HEK293T (cell line): ENCODE measurements around the gene PREP.

ENCODE experiments used
- ARNT ChIP-seq: fragments of 450-650 bp; IDR thresholded peaks from 2 replicates; pipeline ENCODE4 v1.6.1; 2017; ENCODE audit warnings: mild to moderate bottlenecking
- BHLHE40 ChIP-seq: fragments of 450-650 bp; IDR thresholded peaks from 2 replicates; pipeline ENCODE4 v1.6.1; 2016; ENCODE audit warnings: mild to moderate bottlenecking, moderate library complexity, borderline replicate concordance
- ELF4 ChIP-seq: fragments of 450-650 bp; IDR thresholded peaks from 2 replicates; pipeline ENCODE4 v1.6.1; 2017; ENCODE audit warnings: antibody characterized with exemption
- FOXA1 ChIP-seq: fragments of 450-650 bp; IDR thresholded peaks from 2 replicates; pipeline ENCODE4 v1.6.1; 2016; ENCODE audit warnings: mild to moderate bottlenecking
- FOXK2 ChIP-seq: fragments of 450-650 bp; IDR thresholded peaks from 2 replicates; pipeline ENCODE4 v1.6.1; 2016; ENCODE audit warnings: mild to moderate bottlenecking
- FOXM1 ChIP-seq: fragments of 450-650 bp; IDR thresholded peaks from 2 replicates; pipeline ENCODE4 v1.6.1; 2017; ENCODE audit warnings: mild to moderate bottlenecking, borderline replicate concordance
- LEF1 ChIP-seq: fragments of 450-650 bp; IDR thresholded peaks from 2 replicates; pipeline ENCODE4 v1.6.1; 2017; ENCODE audit warnings: mild to moderate bottlenecking, borderline replicate concordance
- SP1 ChIP-seq: fragments of 450-650 bp; IDR thresholded peaks from 2 replicates; pipeline ENCODE4 v1.6.1; 2017
- SUZ12 ChIP-seq: fragments of 450-650 bp; IDR thresholded peaks from 2 replicates; pipeline ENCODE4 v1.6.1; 2016; ENCODE audit warnings: mild to moderate bottlenecking
- ZNF384 ChIP-seq: fragments of 450-650 bp; IDR thresholded peaks from 2 replicates; pipeline ENCODE4 v1.6.1; 2016
- TF ChIP-seq, protein P1 (sequence below): fragments of 450-650 bp; IDR thresholded peaks from 2 replicates; pipeline ENCODE4 v1.6.1; 2016

DNA sequence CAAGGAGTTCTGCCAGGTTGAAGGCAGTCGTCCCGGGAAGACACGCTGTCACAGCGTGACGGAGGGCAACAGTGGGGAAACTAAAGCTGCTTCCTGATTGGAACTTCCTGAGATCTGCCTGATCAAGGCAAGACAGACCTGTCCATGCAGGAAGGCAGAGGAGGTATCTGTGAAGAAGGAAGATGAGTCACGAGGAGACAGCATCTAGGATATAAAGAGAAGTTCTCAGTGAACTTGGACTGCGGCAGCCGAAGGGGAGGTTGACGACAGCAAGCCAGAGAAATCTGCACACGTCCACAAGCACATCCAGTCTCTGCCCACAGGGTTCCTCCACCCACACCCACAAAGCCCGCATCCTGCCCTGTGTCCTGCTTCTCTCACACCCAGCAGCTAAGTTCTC is 38.6 kb downstream of the PREP start:
- TF ChIP-seq, protein P1, sequence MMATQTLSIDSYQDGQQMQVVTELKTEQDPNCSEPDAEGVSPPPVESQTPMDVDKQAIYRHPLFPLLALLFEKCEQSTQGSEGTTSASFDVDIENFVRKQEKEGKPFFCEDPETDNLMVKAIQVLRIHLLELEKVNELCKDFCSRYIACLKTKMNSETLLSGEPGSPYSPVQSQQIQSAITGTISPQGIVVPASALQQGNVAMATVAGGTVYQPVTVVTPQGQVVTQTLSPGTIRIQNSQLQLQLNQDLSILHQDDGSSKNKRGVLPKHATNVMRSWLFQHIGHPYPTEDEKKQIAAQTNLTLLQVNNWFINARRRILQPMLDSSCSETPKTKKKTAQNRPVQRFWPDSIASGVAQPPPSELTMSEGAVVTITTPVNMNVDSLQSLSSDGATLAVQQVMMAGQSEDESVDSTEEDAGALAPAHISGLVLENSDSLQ: no peak
- TF ChIP-seq LEF1 (no peak), BHLHE40 (no peak), ARNT (no peak), SUZ12 (no peak), SP1 (no peak), ELF4 (no peak), FOXM1 (no peak), FOXA1 (no peak), FOXK2 (no peak), ZNF384 (no peak)
